Fibroblast of peridontal ligament (primary cell): ENCODE data around the gene IMPG2.
A peak's percentile ranks its signal among the peaks of the same experiment; 100 is the strongest.

ENCODE experiments used
- DNase-seq: peaks from one replicate; pipeline ENCODE4 v3.0.0-alpha.2; 2010; ENCODE audit errors: extremely low read depth

IMPG2 gene

DNA sequence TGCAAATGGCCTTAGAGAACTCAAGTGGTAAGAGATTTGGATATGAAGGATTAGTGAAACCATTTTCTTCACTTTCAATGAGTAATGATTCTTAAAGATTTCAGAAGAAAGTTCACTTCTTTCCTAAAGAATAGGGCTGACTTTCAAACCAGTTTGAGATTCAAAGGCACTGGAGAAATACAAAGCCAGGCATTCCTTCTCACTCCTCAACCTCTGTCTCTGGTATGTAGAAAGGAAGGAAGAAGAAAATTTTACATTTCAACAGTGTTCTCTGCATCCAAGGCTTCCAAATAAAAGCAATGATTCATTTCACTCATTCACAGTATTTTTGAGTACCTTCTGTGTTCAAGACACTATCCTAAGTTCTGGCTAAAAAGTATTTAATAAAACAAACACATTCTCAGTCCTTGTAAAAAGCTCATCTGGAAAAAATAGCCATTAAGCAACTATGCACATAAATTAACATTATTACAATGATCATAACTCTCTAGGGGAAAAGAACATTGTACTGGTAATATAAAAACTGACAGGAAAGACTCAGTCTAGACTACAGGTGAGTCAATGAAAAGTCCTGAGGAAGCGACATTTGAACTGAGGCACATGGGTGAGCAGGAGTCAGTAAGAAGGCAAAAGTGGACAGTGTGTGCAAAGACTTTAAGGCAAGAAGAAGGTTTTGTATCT lies 79.5 kb downstream of the IMPG2 start:
- no peak for DNase-seq

DNA sequence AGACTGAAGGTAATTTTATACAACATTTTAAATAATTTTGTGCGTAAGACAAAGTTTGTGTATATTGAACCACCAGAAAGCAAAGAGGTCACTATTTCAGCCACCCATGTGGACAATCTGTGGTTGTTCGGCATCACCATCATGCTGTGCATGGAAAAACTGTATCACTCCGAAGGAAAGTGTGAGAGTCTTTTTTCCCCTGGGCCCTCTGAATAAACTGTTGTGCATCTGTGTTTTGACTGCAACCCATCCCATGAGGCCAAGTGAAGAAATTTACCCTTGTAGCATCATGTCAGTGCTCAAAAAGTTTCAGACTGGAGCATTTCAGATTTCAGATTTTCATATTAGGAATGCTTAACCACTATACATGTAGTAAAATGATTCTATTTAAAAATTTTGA lies 85.3 kb downstream of the IMPG2 start:
- no peak for DNase-seq

DNA sequence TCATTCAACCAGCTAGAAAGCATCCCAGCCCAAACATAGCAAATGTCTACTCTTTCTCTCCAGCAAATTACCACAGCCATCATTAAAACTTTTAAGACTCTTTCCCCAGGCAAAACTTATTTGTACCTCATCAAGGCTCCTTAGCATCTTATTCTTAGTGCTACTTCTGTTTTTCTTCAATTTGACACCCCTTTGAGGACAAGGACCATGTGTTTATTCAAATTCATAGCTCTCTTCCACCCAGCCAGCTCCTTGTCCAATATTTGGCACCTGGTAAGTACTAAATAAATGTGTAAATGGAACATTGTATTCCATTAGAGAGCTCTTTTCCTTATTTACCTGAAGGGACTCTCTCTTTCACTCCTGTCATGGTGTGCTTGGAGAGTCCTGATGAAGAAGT lies 89.8 kb downstream of the IMPG2 start:
- DNase-seq: no peak

DNA sequence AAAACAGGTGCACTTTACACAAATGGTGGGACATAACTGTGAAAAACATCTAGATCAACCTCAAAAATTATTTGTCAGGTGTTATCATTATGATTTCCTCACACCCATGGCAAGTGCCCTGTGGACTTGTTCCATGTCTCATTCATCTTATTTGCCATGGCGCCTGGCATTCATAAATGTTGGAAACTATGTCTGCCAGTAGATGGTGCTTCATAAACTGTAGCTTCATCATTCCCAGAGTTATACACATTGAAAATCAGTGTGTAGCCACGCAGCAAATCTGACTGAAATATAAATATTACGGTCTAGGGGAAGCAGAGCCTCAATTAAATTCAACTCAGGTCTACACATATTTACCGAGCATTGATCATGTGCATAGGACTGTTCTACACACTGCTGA lies 90.7 kb downstream of the IMPG2 start:
- peak; percentile 50 for DNase-seq

- DNase-seq: no peak
These were observed 91.9 kb downstream of the IMPG2 start for GRCh38 chr3:101228441-101228840.

- DNase-seq: no peak
These were observed 95.6 kb downstream of the IMPG2 start for GRCh38 chr3:101224739-101225138.

GRCh38 chr3:101223016-101223415 lies 97.4 kb downstream of the IMPG2 start:
- DNase-seq: no peak

GRCh38 chr3:101219842-101220560 lies 100.4 kb downstream of the IMPG2 start:
- DNase-seq: no peak

DNA sequence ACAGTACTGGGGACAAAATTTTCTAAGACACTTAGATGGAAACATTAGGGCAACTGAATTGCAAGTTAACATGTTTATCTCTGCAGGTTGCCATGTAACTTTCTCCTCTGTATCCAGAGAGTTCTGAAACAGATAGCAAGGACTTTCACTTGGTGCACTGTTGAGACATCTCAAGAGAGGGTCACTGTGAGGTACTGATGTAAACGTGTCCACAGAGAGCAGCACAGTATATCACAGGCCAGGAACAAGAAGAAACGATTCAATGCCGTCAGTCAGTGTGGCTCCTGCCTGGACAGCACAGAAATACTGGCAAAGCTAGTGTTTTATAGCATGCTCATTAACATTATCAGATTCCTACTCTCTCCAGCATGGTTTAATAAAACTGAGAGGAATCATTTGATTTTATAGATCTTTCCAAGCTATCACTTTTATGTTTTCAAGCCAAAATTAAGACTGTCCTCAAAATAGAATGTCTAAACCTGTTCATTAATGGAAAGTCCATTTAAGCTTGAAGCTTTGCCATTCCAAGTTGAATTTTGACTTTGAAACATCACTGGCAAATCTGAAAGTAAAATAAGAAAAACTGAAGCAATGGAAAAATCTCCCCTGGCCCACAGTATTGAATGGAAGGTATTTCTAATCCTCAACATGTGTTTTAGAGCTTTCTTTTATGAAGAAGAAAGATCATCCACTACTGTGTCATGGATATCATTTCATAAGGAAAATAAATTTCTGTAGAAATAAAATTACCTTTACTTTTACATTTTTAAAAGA lies 102.7 kb downstream of the IMPG2 start:
- no peak for DNase-seq

- peak; percentile 63 for DNase-seq
These were observed 103.5 kb downstream of the IMPG2 start for GRCh38 chr3:101216710-101217465.

- DNase-seq: no peak
These were observed 107.6 kb downstream of the IMPG2 start for GRCh38 chr3:101212730-101213129.

DNA sequence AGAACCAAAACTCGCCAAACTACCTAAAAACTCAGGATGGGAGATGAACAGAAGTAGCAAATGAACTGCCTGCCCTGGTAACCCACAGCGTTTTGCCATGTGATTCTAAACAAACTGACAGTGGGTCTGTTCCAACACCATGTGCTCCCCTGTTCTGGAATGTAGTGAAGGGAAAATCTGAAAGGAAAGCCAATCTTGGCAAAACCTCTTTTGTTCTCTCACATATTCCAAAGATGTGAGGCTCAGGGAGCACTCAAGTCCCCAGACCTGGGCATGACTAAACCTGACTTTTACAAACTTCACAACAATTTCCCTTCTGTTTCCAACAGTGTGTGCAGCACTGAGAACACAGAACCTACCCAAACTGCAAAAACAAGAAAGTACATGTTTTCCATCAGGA lies 116.1 kb downstream of the IMPG2 start:
- peak; percentile 60 for DNase-seq

- no peak for DNase-seq
These were observed 117.0 kb downstream of the IMPG2 start for GRCh38 chr3:101203411-101203810.

DNA sequence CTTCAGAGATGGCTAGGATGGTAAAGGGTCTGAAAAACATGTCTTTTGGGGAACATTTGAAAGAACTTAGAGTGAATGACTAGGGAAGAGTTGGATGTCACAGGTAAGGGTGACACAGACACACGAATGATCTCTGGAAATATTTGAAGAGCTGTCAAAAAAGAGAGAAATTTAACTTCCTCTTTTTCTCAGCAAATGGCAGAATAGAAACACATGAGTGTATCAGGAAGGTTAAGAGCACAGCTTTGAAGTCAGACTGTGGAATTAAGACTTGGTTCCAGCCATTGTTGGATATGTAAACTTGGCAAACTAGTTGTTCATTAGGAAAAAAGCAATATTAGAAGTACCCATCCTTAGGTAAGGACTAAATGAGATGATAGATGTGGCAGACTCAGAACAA lies 117.7 kb downstream of the IMPG2 start:
- no peak for DNase-seq

GRCh38 chr3:101200461-101200860 lies 119.9 kb downstream of the IMPG2 start:
- DNase-seq: no peak

DNA sequence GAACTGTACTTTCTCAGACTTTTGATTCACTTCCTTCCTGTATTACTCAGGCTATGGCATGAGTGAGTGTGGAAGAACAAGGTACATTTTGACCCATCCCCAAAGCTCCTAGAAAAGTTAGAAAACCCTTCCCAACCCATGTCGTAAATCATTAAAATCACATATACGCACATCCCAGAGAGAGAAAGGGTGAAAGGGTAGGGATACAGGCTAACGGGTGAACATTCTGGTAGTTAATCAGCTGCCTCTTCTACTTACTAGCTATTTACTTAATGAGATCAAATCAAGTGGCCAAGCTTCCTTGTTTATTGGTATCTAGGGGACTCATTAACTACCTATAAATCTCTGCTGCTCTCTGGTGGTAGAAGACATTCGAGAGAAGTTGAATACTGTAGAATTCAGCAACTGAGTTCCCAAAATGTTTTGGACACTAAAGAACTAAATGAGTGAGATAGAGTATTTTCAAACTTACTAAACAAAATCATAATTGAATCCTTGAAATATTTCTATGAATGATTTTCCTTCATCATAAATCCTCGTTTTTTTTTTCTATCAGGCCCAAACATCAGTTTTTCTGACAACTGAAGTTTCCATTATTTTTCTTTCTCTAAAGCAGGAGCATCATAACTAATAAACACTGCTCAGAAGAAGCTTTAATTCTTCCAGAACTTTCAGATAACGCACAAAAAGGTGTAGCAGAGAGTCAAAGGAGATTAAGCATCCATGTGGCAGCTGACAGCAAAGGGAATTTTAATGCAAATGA lies 124.2 kb downstream of the IMPG2 start:
- peak; percentile 86 for DNase-seq

GRCh38 chr3:101194392-101194791 lies 126.0 kb downstream of the IMPG2 start:
- no peak for DNase-seq

DNA sequence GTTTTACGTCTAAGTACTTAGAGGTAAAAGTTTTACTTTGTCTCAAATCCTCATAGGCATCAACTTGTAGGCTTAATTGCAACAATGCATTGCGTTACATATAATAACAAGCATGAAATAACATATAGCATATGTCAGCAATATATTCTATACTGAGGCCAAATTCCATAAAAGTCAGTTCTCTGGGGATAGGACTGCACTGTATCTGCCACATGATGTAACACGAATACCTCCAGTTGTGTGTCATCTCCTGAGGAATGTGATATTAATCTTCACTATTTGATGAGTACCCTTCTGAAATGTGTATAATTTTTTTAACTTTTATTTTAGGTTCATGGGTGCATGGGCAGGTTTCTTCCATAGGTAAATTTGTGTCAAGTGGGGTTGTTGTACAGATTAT lies 126.4 kb downstream of the IMPG2 start:
- peak; percentile 38 for DNase-seq

GRCh38 chr3:101189796-101190195 lies 130.6 kb downstream of the IMPG2 start:
- peak; percentile 85 for DNase-seq

DNA sequence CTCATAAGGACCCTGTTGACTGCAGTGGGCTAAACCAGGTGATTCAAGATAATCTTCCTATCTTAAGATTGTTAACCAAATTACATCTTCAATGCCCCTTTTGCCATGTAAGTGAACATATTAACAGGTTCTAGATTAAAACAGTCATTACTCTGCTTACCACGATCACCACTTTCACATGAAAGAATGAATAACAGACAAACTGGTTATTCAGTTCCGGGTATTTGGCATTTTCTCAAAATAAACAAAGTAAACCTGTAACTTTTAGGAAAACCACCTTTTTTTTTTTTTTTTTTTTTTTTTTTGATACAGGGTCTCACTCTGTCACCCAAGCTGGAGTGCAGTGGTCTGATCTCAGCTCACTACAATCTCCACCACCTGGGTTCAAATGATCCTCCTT lies 131.2 kb downstream of the IMPG2 start:
- no peak for DNase-seq

- no peak for DNase-seq
These were observed 135.0 kb downstream of the IMPG2 start for GRCh38 chr3:101185341-101185740.
